Stimulated activated CD8-positive, alpha-beta memory T cell treated with anti-CD3 and anti-CD28 coated beads, Interleukin-12 subunit alpha, Interleukin-12 subunit beta, amount 100 ng/mL, for 24 hours (primary cell): Measurements from ENCODE around the gene PROK1.
A peak's percentile ranks its signal among the peaks of the same experiment; 100 is the strongest.

Experiments used
- DNase-seq: peaks from one replicate; pipeline ENCODE4 v3.0.0-alpha.2; 2020; ENCODE audit errors: extremely low read depth

Gene PROK1

DNA sequence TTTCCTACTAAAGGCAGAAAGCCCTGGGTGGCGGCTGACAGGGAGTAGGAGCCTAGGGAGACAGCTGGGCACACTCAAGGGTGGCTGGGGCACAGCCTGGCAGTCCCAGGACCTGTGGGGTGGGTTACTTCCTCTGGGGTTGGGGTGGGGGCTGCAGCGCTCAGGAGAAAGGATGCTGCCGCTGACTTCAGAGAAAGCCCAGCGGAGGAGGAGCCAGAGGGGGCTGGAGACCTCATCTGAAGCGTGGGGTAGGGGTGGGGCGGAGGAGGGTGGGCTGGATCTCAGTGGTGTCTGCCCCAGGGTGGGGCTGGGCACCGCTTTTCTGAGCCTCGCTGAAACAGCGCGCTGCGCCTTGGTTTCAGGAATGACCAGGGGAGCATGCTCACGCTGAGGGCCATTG, 37.2 kb downstream of the PROK1 start:
- no peak for DNase-seq

DNA sequence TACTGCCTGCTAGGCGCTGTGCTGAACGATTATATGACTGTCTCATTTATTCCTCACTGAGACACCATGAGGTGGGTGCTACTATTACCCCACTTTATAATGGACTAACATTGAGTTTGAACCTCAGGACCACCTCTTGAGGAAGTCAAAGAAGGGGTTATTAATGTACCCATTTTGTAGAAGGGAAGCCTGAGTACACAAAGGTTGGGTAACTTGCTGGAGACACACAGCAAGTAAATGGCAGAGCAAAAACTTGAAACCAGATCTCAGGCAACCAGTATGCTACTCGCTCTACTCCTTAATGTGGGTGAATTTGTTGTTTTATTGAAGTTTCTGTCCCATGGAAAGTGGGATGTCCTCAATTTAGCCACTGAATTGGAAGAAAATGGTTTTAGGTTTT, 37.9 kb downstream of the PROK1 start:
- no peak for DNase-seq

DNA sequence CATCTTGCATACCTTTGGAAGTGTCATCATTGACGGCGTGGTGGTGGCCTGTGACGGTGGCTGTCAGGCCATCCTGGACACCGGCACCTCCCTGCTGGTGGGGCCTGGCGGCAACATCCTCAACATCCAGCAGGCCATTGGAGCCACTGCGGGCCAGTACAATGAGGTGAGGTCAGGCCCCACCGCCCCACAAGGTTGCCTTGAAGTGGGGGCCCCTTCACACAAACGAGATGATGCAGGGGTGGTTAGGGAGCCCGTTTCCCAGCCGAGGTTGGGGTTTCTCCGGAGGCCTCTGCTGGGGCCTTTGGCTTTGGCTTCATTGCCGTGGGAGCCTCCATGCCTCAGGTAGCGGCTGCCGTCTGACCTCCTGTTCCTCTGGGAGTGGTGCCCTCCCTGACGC, 38.5 kb downstream of the PROK1 start:
- DNase-seq: no peak

DNA sequence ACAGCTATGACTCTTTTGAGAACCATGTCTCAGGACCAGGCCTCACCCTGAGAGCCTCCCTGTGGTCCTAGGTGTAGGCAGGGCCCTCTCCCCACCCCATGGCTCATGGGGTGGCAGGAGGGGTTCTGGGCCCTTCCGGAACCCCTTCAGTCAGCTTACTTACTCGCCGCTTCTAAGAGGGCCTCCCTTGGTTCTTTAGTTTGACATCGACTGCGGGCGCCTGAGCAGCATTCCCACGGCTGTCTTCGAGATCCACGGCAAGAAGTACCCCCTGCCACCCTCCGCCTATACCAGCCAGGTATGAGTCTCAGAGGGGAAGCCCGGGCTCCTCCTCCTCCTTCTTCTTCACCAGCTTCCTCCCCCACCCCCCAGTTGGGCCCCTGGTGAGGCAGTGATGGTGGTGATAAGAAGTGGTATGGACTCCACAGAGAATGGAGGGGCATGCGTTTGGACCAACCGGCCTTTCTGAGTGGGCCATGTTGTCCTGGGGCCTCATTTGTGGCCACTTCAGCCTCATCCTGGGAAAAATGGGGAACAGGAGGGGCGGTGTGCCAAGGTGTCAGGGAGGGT, 39.1 kb downstream of the PROK1 start:
- no peak for DNase-seq

DNA sequence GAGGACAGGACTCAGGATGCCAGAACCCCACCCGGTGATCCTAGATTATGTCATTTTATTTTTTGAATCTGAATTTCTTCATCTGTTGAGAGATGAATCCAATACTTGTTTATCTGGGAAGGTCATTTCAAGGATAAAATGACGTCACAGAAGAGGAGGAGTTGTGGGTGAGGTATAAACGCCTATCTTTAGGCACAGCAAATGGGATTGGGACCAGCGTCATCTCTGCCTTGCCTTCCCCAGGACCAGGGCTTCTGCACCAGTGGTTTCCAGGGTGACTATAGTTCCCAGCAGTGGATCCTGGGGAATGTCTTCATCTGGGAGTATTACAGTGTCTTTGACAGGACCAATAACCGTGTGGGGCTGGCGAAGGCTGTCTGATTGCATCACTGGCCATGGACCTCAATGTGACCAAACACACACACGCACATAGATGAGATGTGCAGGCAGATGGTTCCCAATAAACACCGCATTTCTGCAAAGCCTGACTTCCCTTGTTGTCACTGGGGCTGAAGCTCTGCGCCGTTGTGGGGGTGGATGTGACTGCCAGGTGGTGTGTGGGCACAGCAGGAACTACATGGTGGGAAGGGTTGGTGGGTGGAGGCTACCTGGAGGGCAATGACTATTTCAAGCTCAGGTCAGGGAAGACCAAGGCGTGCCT, 40.0 kb downstream of the PROK1 start:
- no peak for DNase-seq

DNA sequence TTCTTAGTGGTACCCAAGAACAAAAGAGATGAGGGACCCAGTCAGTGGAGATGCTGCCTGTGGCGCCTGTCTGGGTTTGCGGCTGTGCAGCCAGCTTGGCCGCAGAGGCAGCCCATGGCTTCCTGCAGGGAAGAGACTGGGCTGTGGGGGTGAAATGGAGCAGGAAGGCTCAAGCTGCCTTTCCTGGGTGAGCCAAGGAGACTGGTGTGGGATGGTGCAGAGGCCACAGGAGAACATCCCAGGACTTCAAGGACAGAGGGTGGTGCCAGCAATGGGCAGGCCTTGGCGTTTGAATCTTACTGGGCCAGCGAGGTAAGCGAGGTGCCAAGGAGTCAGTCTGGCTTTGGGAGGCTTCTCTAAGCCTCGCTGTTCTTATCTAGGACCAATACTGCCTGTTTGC, 41.6 kb downstream of the PROK1 start:
- DNase-seq: no peak

DNA sequence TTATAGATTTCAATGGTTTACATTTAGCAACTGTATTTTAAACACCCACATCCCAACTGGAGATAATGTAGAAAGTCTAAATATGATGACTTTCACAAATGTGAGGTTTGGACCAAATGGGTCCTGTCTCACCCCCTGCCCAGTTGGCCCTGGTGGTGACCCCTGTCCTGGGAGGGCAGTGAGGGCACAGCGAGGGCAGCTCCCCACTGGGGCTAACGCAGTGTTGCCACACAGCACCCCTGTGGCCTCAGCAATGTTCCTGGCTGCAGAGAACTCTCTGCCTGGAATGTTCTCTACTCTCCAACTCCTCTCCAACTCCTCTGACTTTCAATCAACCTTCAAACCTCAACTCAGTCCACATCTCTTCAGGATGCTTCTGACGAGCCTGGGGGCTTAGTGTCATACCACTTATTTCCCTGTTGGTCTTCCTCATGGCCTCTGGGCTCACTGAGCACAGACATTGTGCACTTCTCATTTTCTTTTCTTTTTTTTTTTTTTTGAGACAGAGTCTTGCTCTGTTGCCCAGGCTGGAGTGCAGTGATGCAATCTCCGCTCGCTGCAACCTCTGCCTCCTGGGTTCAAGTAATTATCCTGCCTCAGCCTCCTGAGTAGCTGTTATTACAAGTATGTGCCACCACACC, 42.2 kb downstream of the PROK1 start:
- DNase-seq: no peak

DNA sequence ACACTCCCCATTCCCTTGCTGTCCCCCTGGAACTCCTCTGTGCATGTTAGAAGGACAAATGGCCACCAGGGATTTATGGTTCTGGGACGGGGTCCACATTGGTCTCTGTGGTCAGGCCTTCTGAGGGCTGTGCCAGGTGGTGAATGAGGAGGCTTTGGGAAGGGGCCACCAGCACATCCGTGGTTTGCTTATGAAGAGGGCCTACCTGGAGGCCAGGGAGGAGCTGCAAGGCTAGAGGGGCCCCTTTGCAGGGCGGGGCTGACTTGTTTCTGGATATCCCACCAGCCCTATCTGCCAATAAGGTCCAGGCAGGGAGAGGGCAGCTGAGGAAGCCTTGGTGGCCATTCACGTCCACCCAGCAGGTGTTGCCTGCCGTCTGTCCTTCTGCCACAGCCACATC, 43.1 kb downstream of the PROK1 start:
- no peak for DNase-seq

DNA sequence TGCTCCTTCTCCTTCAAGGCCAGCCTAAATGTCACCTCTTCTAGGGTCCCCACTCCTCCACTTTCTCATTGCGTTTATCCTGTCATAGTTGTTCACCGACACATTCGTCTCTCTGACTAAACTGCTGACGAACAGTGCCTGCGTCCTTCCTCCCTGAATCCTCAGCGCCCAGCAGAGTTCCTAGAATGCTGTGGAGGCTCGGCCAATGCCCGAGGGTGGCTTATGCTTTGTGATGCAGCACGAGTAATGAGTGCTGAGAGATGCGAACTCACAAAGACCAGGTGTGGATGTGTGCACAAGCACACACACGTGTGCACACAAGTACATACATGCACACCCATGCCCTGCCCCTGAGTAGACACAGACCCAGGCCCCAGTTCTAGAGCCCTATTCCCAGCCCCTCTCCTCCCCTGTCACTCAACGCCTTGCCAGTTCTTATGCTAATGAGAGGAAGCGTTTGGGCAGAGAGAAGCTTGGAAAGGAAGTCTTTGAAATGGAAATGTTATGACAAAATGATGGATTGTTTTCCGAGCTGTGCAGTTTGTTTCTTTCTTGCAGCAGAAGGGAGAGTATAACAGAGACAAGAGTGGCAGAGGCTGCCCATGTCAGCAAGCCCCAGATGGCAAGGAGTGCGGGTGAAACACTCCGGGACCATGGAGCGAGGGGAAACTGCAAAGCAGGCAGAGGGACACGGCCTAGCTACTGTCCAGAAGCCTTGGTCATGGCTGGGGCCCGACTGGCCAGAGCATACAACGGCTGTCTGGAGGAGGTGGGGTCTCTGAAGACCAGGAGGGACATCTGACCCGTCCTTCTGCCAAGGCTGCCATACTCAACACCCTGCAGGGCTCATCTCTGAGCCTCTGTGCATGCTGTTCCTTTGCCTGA, 43.8 kb downstream of the PROK1 start:
- no peak for DNase-seq

DNA sequence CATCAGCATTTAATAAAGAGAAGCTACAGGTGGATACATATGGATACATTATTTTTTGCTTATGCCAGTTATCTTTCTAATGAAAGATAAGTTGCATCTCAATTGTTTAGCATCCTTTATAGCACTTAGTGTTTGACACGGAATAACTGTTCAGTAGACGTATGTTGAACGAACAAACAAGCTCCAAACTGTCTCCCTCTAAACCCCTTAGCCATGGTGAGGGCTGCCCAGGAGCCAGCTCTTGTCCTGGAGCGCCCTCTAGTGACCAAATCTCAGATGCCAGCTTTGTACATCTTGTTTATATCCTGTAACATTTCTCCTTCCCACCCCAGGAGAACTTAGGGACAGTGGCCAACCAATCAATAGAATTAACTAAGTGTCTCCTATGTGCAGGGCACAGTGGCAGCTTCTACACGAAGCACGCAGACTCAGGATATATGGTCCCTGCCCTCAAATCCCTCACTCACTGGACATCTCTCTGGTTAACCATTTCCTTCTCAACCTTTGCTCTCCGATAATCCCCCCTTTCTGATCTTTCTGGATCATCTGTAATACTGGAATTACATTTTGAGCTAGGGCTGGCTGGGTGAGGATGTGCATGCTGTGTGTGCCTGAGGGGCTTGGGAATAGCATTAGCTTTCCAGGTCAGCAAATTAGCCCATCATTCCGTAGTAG, 45.1 kb downstream of the PROK1 start:
- peak; percentile 45 for DNase-seq

DNA sequence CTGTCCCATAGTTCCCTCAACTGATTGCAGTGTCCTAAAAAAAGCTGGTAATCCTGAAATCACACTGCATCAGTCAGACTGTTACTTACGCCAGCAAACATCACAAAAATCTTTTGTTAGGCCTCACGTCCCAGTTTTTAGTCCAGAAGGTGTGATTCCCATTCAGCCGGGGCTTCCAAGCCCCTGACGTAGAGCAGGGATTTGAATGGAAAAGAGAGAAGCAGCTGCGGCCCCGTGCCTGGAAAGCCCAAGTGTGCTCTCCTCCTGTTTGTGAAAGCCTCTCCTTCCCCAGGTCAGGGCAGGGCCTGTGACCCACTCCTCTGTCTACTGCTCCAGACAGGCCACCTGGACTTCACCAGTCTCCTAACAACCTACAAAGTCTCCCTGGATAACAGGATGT, 47.3 kb downstream of the PROK1 start:
- no peak for DNase-seq

DNA sequence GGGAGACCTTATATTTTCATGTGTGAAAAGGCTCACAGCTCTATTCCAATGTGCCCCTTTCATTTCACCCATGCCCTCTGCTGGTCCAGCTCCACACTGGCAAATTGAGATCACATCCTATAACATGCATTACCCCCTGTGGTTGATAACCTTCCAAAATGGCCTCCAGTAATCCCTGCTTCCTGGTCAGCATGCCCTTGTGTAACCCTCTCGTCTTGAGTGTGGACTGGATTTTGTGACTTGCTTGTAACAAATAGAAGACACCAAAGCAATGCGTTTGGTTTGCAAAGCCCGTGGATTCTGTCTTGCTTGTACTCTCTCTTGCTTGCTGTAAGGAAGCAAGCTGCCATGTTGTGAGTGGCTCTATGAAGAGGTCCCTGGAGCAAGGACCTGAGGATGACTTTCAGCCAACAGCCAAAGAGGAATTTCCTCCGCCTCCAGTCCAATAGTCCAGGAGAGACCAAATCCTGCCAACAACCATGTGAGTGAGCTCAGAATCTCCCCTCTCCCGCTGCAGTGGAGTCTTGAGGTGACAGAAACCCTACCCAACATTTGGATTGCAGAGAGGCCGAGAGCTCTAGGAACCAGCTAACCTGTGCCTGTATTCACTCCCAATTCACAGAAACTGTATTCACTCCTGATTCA, 50.7 kb downstream of the PROK1 start:
- DNase-seq: no peak

DNA sequence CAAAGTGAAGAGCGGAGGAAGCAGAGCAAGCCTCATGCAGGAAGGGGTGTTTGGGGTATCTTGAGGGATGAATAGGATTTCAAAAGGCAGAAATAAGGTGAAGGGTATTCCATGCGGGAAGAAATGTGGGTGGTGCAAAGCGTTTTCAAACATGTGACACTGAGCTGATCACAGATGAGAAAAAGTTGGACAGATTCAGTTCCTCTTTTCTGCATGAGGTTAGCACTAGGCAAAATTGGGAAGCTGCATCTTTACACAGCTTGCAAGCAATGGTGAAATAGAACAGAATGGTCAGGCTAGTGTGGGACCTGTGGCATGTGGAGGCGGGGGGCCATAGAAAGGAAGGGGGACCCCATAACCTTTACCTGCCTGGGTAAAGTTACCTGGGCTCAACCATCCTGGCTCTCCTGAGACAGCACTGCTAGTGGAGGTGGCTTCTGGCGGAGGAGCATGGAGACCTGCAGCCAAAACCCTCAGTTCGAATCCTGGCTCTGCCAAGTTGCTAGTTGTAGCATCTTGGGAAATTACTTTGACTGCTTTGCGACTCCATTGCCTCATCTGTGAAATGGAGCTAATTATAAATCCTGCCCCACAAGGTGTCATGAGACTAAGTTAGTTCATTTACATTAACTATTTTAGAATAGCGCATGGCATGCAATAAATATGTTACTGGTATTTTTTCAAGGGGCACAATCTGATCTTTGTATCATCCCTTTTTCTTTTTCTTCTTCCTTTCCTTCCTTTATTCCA, 51.6 kb downstream of the PROK1 start:
- no peak for DNase-seq

DNA sequence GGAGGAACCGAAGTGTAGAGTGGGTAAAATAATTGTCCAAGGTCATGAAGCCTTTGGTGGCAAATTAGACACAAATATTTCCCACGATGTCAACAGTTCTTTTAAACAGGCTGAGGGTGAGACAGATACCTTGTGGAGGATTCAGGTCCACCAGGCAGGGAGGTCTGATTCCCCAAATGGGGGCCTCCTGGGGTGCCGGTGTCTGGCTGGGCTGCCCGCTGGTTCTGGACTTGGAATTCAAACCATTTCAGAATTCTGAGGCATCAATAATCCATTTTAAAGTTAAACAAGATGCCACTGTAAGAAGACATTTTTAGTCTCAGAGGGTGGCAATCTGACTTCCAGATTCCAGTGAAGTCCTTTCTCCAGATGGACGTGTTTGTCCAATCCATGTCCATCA, 52.5 kb downstream of the PROK1 start:
- no peak for DNase-seq

DNA sequence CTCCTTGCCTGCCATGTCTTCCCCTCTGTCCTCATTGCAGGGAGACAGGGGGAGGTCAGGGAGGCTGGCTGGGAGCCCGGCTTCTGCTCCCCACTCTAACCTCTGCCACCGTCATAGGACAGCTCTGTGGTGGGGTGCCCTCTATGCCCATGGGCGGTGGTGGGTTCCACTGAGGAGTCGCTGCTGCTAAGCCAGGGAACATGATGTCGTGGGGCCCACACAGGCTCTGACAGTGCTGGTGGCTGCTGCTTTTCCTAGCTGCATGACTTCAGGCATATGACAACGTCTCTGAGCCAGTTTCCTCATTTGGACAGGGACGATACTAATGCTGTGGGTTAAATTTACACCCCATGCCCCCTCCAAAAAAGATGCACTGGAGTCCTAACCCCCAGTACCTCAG, 53.3 kb downstream of the PROK1 start:
- no peak for DNase-seq

DNA sequence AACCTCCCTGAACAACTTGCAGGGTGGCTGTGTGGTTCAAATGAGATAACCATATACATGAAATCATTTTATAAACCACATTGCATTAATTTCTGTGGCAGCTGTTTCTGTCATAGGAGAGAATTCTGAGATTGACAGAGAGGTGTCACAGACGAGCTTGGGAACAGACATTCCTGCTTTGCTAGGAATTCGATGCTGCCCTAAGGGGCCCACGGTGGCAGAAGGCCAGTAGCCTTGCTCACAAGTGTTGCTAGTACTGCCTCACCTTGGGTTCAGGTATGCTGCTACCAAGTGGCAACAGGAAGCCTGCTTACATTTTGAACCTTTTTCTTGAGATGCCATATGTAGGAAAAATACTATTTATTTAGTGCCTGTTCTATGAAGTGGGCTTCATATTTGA, 54.6 kb downstream of the PROK1 start:
- no peak for DNase-seq

DNA sequence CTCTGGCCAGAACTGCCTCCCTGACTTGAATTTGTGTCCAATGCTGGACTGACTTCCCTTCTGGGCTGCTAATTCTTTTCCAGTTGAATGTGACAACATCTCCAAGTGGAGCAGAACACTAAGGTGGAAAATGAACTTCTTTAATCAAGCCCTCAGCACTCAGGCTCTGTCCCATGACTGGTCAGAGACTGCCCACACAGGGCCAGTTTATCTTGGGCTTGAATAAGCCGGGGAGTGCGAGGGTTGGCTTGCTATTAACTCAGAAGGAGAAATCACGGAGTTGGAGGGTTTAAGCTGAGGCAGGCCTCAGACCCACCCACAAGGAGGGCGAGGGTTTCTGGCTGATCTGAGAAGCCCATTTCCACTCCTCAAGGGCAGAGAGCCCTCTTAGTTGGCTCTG, 55.6 kb downstream of the PROK1 start:
- DNase-seq: no peak
